ENCODE data around the gene TPGS2.

- TF ChIP-seq CTCF (IDR thresholded peaks at IDR 0.05) = no peak
- TF ChIP-seq POLR2A (IDR thresholded peaks at IDR 0.05) = no peak
These were observed at the start of gene TPGS2, which contains the start of gene KIAA1328 for GRCh38 chr18:36828630-36829361.
